ENCODE results near the gene ZFAND2B.
A peak's percentile ranks its signal among the peaks of the same experiment; 100 is the strongest.

The ZFAND2B gene

DNA sequence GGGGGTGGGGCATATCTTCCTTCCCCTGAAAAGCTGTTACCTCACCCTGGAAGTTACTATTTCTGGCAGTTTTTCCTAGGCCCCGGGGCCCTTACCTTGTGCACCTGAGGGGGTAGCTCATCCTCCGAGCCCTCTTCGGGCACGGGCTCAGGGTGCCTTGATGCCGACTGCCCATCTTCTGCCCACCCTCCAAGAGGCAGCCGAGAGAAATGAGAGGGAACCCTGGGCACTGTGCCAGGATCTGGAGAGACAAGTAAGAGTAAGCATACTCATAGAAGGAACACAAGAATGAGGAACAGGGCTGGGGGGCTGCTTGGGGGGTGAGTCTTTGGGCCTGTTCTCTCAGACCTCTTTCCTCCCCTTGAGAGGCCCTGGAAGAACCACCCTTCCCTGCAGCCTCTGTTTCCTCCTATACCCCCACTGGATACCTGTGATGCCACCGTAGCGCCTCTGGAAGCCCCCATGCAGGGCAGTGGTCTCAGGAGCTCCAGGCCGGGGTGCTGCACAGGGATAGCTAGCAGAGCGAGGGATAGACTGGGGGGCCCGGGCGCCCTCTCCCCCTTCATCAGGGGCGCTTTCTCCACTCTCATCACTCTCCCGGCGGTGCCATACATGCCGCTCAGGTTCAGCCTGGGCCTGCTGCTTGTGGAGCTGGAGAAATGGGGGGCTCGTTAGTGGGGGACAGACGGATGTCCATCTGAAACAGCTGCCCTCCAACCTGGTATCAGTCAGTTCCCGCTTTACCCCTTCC lies 14.2 kb downstream of the ZFAND2B start:
- DNase-seq (ENCODE audit: low read depth in 2 of 2, low spot score in 1 of 2), result no peak

DNA sequence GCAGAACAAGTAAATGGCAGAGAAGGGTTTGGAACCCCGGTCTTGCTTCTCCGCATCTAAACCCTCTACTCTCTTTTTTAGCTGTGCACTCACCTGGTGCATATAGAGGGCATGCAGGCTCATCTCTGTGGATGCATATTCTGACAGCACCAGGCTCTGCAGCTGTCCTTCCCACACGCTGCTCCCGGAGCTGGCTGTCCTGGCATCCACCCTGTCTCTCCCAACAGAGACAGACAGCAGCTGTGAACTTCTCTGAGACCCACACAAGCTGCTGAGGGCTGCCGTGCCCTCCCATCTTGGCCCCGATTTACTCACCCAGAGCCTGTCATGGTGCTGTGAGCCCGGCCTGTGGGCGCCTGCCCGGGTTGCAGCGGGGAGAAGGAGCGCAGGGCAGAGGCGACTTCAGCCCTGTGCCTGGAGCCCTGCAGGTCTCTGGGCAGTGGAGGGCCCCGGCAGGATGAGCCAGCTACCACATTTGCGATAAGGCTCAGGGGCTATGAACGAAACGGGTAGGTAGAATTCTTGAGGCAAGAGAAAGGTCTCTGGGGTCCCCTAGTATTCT lies 15.5 kb downstream of the ZFAND2B start:
- no peak for DNase-seq (ENCODE audit: low read depth in 2 of 2, low spot score in 1 of 2)

DNA sequence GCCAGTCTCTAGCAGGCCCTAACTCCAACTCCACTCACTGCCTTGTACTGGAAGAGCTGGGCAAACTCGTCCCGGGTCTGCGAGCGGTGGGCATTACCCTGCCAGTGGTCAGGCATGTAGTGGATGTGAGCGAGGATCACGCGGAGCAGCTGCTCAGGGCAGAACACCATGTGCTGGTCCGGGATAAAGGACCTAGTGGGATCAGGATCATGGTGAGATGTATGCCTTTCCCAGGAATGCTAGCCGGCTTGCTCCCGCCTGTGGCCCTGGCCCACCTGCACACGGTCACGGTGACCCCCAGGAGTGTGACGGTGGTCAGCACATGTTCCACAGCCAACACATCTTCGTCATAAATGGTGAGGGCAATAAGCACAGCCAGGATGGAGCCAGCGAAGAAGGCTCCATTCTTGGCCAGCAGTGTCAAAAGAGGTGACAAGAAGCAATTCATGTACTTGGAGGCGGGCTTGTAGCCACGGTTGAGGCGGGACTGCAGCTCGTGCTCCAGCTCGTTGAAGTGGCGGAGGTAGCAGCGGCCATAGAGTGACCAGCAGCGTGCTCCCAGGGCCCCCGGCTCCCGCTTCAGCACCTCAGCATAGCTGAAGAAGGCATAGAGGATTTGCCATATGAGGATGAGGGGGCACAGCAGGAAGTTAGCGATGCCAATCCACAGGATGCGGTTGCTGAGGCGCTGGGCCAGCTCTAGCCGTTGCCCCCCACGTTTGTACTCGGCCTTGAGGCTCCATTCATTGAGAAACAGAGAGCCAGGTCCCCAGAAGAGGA lies 17.4 kb downstream of the ZFAND2B start:
- DNase-seq (ENCODE audit: low read depth in 2 of 2, low spot score in 1 of 2), result no peak

DNA sequence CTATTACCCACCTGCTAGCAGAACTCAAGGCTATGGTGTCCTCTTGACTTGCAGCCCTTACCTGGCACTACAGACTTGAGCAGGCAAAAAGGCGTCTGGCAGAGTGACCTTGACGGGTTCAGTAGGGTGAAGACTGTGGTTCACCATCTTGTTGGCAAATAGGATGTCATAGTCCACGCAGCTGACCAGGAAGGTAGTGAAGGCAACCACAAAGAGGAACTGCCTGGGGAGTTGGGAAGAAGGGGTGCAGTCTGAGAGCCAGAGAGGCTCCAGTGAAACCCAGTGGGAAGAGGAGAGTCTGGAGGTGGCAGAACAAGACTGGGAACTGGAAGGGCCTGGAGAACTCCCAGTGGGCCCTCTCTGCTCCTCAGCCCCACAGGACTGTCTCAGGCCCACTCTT lies 18.8 kb downstream of the ZFAND2B start:
- no peak for DNase-seq (ENCODE audit: low read depth in 2 of 2, low spot score in 1 of 2)

DNA sequence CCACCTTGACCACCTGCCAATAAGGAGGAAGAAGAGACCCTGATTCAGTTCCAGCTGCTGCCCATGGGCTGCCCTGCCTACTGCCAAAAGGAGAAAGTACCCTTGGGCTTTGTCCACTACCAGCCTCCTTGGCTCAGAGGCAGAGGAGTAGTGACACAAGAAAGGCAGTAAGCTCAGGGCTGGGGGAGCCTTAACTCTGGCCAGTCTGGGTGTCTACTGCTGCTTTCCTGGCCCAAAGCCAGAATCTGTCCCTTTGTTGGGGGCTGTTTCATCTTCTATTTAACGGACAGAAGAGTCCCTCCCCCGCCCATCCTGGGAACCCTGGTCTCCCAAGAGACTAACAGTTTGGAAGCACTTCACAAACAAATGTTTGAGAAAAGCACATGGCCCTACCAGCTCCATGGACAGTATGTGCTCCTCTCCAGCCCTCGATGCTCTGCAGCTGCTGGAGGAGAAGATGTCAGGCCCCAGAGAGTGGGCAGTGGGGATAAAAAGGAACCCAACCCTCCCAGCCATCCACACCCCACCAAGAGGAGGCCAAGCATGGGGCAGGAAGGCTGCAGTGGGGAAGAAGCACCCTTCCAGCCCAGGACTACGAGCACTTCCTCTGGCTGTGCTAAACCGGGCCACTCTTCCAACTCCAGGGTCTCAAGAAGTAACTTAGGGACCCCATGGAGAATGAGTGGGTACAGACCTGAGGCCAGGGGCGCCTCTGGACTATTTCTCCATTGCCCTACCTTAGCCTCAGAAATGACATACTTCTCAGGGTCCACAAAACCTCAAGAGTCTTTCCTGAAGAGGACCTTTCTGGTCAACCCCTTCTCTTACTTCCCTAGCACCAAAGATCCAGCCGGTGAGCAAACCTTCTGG lies 21.7 kb downstream of the ZFAND2B start:
- no peak for DNase-seq (ENCODE audit: low read depth in 2 of 2, low spot score in 1 of 2)

DNA sequence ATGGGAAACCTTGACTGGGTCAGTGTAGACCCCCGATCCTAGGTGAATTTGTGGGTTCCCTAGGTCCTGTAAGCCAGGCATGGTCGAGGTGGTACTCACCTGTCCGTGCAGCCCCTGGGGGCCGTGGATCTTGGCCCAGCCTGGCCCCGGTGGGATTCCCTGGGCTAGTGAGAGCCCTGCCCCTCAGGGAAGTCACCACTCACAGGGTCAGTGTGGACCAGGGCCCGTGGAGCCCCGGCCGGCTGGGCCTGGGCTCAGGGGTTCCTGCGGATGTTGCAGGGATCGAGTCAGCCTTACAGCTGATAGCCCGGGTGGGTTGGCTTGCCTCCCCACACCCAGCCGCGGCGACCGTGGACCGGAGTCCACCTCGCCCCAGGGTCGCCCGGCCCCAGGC lies 22.3 kb downstream of the ZFAND2B start:
- no peak for DNase-seq (ENCODE audit: low read depth in 2 of 2, low spot score in 1 of 2)

DNA sequence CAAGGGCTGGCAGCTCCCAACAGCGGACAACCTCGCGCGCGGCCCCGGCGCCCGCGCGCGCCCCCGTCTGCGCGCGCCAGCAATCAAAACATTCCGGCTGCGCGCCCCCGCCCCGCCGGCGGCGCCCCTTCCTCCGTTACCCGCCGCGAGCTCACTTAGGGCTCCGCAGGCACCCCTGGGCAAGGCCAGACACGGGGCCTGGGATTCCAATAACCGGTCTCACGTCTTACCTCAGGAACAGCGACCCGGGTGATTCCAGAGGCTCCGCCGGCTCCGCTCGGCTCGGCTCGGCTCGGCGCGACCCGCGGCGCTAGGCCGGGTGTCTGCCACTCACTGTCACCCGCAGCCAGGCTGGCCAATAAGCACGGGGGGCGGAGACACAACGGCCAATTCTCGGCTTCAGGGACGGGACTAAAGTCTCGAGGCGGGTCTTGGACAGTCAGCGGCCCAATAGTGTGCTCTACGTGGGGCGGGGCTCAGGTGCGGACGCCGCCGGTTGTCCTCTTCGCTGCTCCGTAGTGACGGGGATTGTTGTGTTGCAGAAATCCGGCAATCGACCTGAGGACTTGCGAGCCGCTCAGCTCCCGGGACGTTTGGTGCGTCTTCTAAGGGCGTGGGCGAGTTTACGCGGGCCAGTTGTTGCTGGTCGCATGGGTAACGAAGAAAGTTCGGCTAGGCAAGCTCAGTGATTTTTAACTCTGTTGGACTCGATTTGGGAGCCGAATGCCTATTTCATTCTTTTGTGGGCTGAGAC lies 22.9 kb downstream of the ZFAND2B start, which contains the start of the genes ANKZF1 and ATG9A:
ANKZF1 (plus strand) TSS at position 502 of the 754 bp plus-strand sequence. CDS start 452 bp downstream, outside the sequence.
ATG9A (minus strand) TSS at position 332 of the 754 bp plus-strand sequence. CDS start 1,612 bp downstream, outside the sequence.
- peak; percentile 91 to 95 for DNase-seq (ENCODE audit: low read depth in 2 of 2, low spot score in 1 of 2)

DNA sequence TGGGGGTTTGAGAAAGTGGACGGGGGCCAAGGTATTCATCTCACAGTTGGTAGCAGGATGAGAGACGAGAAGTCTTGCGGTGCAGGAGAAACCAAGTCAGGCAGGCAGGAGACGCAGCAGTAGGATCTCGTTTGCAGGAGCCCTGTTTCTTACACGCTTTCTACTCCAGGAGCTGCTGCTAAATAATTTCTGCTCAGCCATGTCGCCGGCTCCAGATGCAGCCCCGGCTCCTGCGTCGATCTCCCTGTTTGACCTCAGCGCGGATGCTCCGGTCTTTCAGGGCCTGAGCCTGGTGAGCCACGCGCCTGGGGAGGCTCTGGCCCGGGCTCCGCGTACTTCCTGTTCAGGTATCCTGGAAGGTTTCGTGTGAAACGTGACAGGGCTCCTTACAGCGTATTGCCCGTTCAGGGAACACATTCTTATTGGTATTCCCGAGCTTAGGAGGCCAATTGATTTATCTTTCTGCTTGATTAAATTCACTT lies 23.5 kb downstream of the ZFAND2B start:
- DNase-seq (ENCODE audit: low read depth in 2 of 2, low spot score in 1 of 2), result no peak

DNA sequence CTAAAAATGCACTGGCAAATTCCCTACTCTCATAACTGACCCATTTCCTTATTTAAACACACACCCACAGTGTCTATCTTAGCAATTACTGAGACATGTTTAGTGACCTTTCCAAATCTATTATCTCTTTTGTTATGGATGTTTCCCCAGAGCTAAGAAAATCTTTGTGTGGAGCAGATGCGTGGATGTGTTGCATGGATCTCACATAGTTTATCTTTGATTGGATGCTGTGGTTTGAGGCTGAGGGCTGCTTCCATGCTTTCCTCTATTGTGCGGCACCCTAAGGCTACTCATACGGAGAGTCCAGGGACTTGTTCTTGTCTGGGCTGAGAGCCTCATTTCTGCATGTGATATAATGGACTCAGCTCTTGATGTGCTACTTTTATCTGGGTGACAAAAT lies 27.7 kb downstream of the ZFAND2B start:
- DNase-seq (ENCODE audit: low read depth in 2 of 2, low spot score in 1 of 2), result no peak

DNA sequence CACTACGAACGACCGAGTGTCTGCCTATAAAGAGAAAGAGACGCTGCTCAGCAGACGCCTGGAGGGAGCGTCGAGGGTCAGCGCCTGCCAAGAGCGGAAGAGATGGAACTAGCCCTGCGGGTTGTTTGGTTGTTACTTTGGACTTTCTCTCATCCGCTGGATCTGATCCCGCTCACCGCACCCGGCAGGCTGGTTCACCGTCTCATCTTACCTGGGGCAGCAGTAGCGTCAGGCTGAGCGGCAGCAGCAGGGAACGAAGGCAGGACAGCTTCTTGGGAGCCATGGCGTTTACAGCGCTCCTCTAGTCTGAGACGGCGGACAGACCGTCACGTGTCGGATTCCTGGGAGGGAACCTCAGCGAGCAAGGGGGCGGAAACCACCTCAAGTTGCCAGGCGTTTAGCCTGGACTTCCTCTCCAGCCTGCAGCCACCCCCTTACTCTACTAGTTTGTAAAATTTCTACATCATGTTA lies 36.7 kb downstream of the ZFAND2B start:
- DNase-seq (ENCODE audit: low read depth in 2 of 2, low spot score in 1 of 2), result no peak

DNA sequence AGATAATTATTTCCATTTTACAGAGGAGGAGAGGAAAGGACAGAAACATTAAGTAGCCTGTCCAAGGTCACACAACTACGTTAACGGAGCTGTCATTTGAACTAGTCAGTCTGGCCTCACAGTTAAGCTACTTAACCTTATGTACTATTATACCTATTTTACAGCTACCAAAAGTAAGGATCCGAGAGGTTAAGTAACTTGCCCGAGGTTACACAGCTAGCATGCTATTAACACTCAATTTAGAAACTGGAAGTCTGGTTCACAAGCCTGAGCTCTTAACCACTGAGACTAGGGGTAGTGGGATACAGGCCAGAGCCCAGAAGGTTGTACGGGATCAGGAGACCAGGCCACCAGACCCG lies 38.2 kb downstream of the ZFAND2B start:
- no peak for DNase-seq (ENCODE audit: low read depth in 2 of 2, low spot score in 1 of 2)

DNA sequence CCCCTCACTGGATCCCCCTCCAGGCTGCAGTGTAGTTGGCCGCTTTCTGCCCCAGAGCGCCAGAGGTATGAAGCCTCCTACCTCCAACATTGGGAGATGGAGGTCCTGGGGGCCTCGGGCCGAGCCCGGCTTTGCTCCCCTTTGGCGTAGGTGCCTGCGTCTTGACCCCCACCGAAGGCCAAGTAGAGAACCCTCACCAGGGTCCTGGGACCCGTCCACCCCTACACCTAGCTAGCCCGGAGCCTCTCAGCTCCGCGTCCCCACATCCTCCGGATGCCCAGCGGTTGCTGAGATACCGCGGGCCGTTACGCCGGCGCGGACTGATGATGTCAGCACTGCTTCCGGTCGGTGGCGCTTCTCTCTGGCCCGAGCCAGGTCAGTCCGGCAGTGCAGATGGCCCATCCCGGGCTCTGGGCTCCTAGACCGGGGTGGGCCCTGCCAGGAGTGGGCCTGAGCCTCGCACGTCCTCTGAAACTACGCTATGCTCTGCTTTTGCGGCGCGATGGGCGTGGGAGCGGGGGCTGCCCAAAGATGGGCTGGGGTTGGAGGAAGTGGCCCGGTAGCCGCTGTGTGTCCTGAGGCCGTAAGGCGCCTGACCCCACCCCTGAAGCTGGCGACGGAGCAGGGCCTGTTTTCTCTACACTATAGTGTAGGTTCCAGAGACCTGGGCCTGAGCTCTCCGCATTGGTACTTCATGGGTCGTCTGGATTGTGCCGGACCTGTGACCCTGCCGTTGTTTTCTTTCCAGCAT lies 38.7 kb downstream of the ZFAND2B start, which contains the start of the genes GLB1L and STK16:
GLB1L (minus strand) TSS at position 297 of the 751 bp plus-strand sequence. CDS start 1,871 bp downstream, outside the sequence.
STK16 (plus strand) TSS at position 332 of the 751 bp plus-strand sequence. CDS start 521 bp downstream, outside the sequence.
- DNase-seq (ENCODE audit: low read depth in 2 of 2, low spot score in 1 of 2), result peak; percentile 77 to 84

DNA sequence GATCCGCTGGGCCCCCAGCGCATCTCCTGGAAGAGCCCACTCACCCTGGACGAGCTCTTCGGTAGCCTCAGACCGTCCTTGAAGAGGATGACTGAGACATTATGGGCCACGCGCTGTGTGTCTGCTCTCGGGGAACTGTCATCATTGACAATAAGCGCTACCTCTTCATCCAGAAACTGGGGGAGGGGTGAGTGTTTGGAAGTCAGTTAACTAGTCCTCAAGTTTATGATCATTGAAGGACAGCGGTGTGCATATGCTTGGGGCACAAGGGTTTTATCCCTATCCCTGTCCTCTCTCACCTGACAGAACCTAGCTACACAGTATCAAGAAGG lies 39.3 kb downstream of the ZFAND2B start:
- no peak for DNase-seq (ENCODE audit: low read depth in 2 of 2, low spot score in 1 of 2)

DNA sequence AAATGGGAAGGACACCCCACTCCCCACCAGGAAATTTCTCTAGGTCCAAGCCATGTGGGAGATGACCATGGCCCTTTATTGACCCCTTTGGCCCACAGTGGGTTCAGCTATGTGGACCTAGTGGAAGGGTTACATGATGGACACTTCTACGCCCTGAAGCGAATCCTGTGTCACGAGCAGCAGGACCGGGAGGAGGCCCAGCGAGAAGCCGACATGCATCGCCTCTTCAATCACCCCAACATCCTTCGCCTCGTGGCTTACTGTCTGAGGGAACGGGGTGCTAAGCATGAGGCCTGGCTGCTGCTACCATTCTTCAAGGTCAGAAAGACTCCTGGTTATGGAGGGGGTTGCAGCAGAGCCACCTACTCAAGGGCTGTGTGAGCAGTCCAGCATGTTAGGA lies 40.0 kb downstream of the ZFAND2B start:
- no peak for DNase-seq (ENCODE audit: low read depth in 2 of 2, low spot score in 1 of 2)

DNA sequence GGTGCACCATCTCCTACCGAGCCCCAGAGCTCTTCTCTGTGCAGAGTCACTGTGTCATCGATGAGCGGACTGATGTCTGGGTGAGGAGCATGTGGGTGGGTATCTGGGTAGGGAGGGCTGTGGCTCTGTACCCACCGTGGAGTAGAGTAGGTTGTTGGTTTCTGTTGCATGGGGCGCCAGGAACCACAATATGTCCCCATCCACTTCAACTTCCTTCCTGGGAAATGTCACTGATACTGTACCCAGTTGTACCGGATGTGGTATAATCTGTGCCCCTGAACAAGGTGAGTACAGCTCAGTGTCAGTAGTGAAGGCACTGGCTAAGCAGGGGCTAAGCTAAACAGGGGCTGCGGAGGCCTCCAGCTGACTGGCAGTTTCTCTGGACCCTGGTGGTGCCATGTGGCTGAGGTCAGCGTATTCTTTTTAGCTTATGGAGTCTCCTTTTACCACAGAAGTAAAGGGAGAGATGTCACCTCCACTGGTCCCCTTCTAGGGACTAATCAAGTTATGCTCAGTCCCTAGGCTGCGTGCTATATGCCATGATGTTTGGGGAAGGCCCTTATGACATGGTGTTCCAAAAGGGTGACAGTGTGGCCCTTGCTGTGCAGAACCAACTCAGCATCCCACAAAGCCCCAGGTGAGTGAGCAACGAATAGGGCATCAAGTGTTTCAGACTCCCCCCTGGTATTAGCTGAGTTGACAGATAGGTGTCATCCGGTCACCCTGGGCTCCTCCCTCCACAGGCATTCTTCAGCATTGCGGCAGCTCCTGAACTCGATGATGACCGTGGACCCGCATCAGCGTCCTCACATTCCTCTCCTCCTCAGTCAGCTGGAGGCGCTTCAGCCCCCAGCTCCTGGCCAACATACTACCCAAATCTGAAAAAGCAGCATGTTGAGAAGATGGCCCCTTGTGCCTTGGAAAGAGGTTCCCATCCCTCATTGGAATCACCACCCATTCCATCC lies 41.4 kb downstream of the ZFAND2B start:
- DNase-seq (ENCODE audit: low read depth in 2 of 2, low spot score in 1 of 2), result peak in 1 of 2 donors; percentile 35

DNA sequence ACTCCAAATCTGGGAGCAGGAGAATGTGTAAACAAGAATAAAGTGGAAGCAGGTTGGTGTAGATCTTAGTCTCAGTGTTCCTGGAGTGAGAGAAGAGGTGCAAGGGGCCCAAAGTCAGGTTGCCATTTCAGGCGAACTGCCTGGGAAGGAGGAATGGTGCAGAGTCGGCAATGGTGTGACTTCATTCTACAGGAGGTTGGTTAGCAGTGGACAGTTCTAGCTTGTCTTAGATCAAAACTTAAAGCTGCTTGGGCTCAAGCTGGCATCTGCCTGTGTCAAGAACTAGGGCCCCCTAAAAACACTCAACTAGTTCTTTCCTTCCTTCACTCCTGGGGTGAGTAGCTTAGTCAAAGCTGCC lies 42.2 kb downstream of the ZFAND2B start:
- no peak for DNase-seq (ENCODE audit: low read depth in 2 of 2, low spot score in 1 of 2)

DNA sequence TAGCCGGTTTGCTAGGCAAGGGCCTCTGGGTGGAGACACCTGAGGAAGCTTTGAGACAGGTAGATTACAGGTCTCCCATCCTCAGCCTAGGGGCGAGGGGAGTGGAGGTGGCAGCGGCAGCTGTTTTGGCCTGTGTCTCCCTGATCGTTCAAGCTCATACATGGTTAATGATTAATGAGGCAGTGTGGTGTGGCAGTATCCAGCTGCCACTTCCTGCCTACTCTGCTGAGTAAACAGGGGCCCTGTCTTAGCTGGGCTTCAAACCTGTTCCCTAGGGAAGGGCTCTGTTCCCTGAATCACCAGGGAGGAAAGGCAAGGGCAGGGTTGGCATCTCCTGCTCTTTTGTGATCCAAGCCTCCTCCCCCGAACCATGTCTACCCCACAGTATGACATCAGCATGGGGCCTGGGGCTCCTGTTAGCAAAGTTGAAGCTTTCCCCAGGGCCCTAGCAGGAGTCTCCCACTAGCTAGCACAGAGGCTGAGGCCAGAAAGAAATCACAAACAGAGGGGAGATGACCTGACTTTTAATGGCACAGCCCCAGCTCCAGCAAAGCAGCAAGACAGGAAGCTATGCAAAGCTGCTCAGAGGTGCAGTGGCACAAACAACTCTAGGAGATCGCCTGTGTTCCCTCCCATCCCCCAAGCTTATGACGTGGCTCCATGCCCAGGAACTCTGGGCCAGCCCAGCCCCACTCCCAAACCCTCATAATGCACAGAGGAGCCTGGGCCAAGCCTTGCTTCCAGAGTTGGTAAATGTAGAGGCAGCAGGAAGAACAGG lies 42.8 kb downstream of the ZFAND2B start:
- peak in 1 of 2 donors; percentile 31 for DNase-seq (ENCODE audit: low read depth in 2 of 2, low spot score in 1 of 2)
